GM18867 (cell line): ENCODE results near the gene HEXIM2.

Experiments
- ATAC-seq: cut with Tn5 transposase; IDR thresholded peaks from one replicate; pipeline ENCODE4 v1.9.1; 2021; ENCODE audit warnings: mild to moderate bottlenecking, moderate library complexity; ENCODE audit not compliant: unreplicated experiment

Gene HEXIM2

DNA sequence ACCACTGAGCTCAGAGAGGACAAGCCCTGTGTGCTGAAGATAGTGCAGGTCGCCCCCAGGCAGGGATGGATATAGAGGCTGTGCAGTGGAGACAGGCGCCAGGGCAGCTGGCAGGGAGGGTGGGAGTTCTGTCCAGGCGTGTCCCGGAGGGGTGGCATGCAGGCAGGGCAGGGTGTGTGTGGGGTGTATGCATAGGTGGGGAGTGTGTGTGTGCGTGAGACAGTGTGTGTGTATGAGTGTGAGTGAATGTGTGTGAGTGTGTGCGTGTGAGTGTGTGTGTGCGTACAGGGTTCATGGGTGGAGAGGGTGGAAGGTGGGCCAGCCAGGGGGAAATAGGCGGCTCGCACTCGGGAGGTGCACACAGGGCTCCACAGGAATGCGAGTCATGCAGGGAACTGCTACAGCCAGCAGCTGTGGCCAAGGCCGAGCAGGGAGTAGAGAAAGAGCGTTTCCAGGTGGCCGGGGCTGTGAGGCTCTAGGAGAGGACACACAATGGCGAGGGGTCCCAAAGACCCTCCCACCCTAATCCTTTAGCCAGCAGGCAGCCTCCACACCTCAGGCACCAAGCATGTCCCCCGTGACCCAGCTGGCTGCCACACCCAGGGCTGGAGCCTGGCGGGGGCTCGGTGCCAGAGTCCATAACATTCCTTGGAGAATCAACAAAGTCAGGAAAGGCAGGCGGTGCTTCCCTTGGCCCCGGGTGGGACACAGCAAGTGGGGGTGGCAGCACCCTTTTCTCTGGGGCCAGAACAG, 34.0 kb upstream of the HEXIM2 start:
- no peak for ATAC-seq

DNA sequence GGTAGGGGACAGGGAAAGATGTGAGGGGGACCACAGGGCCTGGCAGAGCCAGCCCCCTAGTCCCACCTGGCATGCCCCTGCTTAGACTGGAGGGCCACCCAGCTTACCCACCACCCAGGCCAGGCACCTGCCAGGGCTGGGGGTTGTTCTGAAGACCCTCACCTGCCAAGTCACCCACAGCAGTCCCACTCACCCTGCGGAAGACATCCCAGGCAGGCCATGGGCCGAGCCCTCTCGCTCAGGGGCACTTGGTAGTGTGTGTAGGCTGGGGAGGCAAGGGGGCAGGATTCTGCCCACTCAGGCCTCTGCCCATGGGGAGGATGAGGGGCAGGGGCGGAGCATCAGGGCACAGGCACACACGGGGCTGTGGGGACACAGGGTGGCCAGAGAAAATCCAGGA, 33.3 kb upstream of the HEXIM2 start:
- no peak for ATAC-seq

DNA sequence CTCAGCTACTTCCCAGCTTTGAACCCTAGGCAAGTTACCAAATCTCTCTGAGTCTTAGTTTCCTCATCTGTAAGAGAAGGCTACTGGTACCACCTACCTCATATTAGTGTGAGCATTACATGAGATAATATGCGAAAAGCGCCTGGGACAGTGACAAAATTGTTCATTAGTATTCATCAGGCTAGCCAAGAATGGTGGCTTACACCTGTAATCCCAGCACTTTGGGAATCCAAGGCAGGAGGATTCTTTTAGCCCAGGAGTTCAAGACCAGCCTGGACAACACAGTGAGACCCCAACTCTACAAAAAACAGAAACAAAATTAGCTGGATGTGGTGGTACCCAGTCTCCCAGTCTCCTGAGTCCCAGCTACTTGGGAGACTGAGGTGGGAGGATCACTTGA, 32.7 kb upstream of the HEXIM2 start:
- ATAC-seq = no peak

DNA sequence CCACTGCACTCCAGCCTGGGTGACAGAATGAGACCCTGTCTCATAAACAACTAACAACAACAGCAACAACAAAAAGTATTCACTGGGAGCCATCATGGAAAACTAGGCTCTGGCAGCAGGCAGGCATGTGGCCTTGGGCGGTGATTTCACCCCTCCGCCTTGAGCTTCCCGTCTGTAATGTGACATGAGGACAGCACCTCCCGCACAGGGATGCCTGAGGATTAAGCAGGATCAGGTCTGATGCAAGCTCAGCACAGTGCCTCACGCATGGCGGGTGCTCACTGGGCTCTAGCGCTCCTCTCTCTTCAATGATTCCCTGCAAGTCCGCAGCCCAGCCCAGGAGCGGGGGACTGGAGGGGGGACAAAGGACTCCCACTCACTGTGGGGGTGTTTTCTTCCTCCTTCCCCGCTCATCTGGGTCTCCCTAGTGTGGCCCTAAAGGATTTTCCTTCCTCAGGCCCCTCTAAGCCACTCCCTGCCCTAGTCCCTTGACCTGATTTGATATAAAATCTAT, 32.2 kb upstream of the HEXIM2 start:
- ATAC-seq = no peak

- ATAC-seq = no peak
Observed at GRCh38 chr17:45129940-45130680, 31.6 kb upstream of the HEXIM2 start.

DNA sequence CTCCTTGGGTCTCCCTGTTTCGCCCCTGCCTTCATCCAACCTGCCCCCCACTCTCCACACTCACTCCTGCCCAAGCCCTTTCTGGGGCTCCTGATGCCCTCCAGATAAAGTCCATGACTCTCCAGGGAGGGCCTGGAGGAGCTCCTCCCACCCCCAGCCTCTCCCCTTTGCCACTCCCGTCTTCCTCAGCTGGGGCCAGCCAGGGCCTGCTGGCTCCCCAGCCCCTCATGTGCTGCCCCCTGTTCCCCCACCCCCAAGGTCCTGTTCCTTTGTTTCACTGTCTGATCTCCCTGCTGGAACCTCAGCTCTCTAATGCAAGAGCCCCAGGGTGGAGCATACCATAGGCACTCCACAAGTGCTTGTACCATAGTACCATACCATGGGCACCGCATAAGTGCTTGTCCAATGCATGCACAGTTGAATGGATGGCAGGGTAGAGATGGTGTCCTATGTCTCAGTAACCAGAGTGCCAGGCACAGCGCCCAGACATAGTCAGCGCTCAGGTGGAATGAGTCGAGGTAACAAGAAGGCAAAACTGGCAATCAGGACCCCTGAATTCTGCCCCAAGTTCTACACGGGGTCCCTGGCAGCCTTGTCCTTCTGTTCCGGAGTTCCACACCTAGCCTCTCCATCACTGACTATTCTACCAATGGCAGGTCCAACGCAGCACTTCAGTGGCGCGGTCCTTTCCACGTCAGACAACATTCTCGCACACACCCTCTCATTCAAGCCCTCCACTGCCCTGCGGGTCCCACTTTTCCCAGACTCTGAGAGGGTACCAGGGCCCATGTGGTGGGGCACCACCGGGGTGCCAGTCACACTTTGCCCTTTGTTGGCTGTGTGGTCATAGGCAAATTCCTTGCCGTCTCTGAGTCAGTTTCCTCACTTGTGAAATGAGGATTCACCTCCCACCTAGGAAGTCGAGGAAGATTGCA, 30.7 kb upstream of the HEXIM2 start:
- ATAC-seq = no peak

- no peak for ATAC-seq
Observed at GRCh38 chr17:45131616-45132319, 29.9 kb upstream of the HEXIM2 start.

GRCh38 chr17:45132320-45132571, 29.4 kb upstream of the HEXIM2 start, which contains the start of gene PLCD3:
Gene PLCD3 (minus strand): TSS chr17:45132515. CDS start chr17:45132410, 105 bp downstream.
- no peak for ATAC-seq

- peak; percentile 32 for ATAC-seq
Observed at GRCh38 chr17:45132572-45133463, 28.9 kb upstream of the HEXIM2 start.

GRCh38 chr17:45135192-45135977, 26.3 kb upstream of the HEXIM2 start, which contains the start of gene ACBD4:
Gene ACBD4 (plus strand): TSS chr17:45135687. CDS start chr17:45136145, 458 bp downstream.
- ATAC-seq = peak; percentile 70

DNA sequence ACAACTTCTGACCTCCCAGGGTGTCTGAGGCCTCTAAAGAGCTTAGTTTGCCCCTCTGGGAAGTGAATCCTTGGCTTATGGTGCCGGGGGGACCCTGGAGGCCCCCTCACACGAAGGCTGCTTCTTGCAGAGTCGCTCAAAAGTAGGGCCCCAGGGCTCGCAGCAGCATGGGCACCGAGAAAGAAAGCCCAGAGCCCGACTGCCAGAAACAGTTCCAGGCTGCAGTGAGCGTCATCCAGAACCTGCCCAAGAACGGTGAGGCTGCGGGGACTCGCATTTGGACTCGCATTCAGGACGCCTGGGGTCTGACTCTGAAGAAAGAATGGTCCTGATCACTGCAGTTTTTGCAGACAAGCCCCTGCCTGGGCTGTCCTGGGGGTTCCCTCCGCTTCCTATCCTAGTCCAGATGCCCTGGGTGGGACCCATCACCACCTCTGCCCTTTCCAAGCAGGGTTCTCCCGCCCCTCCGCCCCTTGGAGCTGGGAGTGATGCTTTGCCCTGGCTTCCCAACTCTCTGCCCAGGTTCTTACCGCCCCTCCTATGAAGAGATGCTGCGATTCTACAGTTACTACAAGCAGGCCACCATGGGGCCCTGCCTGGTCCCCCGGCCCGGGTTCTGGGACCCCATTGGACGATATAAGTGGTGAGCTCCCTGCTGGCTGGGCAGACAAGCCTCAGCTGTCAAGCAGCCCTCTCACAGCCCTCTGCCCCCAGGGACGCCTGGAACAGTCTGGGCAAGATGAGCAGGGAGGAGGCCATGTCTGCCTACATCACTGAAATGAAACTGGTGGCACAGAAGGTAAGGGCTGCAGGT, 25.5 kb upstream of the HEXIM2 start:
- no peak for ATAC-seq

- ATAC-seq = no peak
Observed at GRCh38 chr17:45136846-45137560, 24.7 kb upstream of the HEXIM2 start.

- ATAC-seq = no peak
Observed at GRCh38 chr17:45137561-45138305, 23.9 kb upstream of the HEXIM2 start.

GRCh38 chr17:45138911-45139532, 22.7 kb upstream of the HEXIM2 start:
- no peak for ATAC-seq

DNA sequence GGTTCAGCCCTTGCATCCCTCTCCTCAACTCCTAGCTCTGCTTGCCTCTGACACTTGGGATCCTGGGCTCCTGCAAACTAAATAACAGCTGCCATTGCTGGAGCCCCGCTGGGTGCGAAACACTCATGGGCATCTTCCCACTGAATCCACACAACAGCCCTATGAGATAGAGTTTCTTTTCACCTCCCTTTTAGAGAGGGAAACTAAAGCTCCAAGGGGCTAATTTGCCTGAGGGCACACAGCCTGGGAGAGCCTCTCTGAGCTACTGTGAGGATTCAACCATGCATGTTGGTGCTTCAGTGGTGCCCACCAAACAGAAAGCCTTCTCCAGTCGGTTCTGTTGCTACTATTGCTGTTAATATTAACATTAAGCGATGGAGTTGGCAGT, 22.1 kb upstream of the HEXIM2 start:
- no peak for ATAC-seq

- no peak for ATAC-seq
Observed at GRCh38 chr17:45143094-45143670, 18.5 kb upstream of the HEXIM2 start.
